NCI-H1048 (cell line): ENCODE data around the gene CEP72.
"Not testable (repeated sequence)": the region's sequence is repeated elsewhere in the genome, so short reads cannot be mapped to it uniquely, and the experiment has no call there.

Experiments
- DNase-seq: peaks from one replicate; lab custom pipeline; 2025; lab: John Stamatoyannopoulos, UW

The CEP72 gene

GRCh38 chr5:598564-598890 lies 13.6 kb upstream of the CEP72 start:
- no peak for DNase-seq

- DNase-seq = no peak
Observed at GRCh38 chr5:600886-601541, 11.1 kb upstream of the CEP72 start.

- DNase-seq = no peak
Observed at GRCh38 chr5:601771-602465, 10.2 kb upstream of the CEP72 start.

GRCh38 chr5:602466-603035 lies 9.6 kb upstream of the CEP72 start:
- DNase-seq = no peak

- no peak for DNase-seq
Observed at GRCh38 chr5:603081-603998, 8.8 kb upstream of the CEP72 start.

GRCh38 chr5:604391-604831 lies 7.7 kb upstream of the CEP72 start:
- DNase-seq = no peak

GRCh38 chr5:605090-605489 lies 7.0 kb upstream of the CEP72 start:
- DNase-seq = not testable (repeated sequence)

- DNase-seq = no peak
Observed at GRCh38 chr5:606061-606460, 6.1 kb upstream of the CEP72 start.

GRCh38 chr5:606526-607399 lies 5.4 kb upstream of the CEP72 start:
- DNase-seq = no peak

- DNase-seq = no peak
Observed at GRCh38 chr5:607541-608428, 4.4 kb upstream of the CEP72 start.

GRCh38 chr5:608429-609370 lies 3.4 kb upstream of the CEP72 start:
- no peak for DNase-seq

GRCh38 chr5:609506-609905 lies 2.6 kb upstream of the CEP72 start:
- no peak for DNase-seq

GRCh38 chr5:610011-610743 lies 2.0 kb upstream of the CEP72 start:
- DNase-seq = no peak

- DNase-seq = no peak
Observed at GRCh38 chr5:610744-611730, 1.1 kb upstream of the CEP72 start.

- no peak for DNase-seq
Observed at GRCh38 chr5:612498-613424, 621 bp downstream of the CEP72 start.

- DNase-seq = no peak
Observed at GRCh38 chr5:616484-617039, 4.4 kb downstream of the CEP72 start.
